Endothelial cell of umbilical vein (primary cell): ENCODE measurements around the gene SREBF1. TPM values are rescaled to one million over a fixed set of nuclear protein-coding genes. Genes with fewer than 3 reads are reported as not detected.

ENCODE experiments used
- BruUV-seq: library from RNA; stranded (reverse); fragments of 400-500 nt; replicated peaks from 2 replicates; lab custom pipeline; 2021; lab: Mats Ljungman, UMichigan
- CTCF ChIA-PET: fragments of 300-600, 350-600 bp; sonication (Branson Sonifier 250); formaldehyde crosslinking; loops from one replicate; lab custom pipeline; 2021; ENCODE audit warnings: antibody characterized with exemption, inconsistent platforms; lab: Charles Lee
- POLR2A ChIA-PET: fragments of 300-600, 350-600 bp; sonication (Branson Sonifier 250); formaldehyde crosslinking; loops from one replicate; lab custom pipeline; 2021; ENCODE audit warnings: antibody characterized with exemption, inconsistent platforms; lab: Charles Lee
- DNase-seq: peaks from one replicate; pipeline ENCODE4 v3.0.0-alpha.2; 2011; ENCODE audit warnings: low read depth, low spot score
- FAIRE-seq: peaks from 2 replicates; lab custom pipeline; 2011; peaks lifted over from hg19 to GRCh38; lab: Jason Lieb, UNC
- H2AFZ ChIP-seq: 2 replicates; pipeline ENCODE4 v1.6.0; 2012; ENCODE audit warnings: low read depth, low read length, control low read depth, inconsistent platforms
- H3K27ac ChIP-seq: 2 replicates; pipeline ENCODE4 v1.5.1; 2011; ENCODE audit warnings: low read depth, mild to moderate bottlenecking, control low read depth, low read length, moderate library complexity; ENCODE audit not compliant: insufficient read depth
- H3K27me3 ChIP-seq, 2 experiments: 2 replicates each; pipeline versions ENCODE4 v1.6.0 to v1.6.1; 2011; ENCODE audit warnings: low read length in 2 of 2, mixed read lengths in 1 of 2; ENCODE audit not compliant: control insufficient read depth in 2 of 2, insufficient read depth in 2 of 2
- H3K36me3 ChIP-seq, 2 experiments: 2 replicates in 1 of 2; 3 replicates in 1 of 2; pipeline ENCODE4 v1.5.1; 2011; ENCODE audit warnings: low read length in 2 of 2, mild to moderate bottlenecking in 1 of 2, moderate library complexity in 1 of 2; ENCODE audit not compliant: control insufficient read depth in 2 of 2, insufficient read depth in 2 of 2; ENCODE audit errors: extremely low read depth in 1 of 2
- H3K4me1 ChIP-seq: 3 replicates; pipeline ENCODE4 v1.5.1; 2011; ENCODE audit warnings: mild to moderate bottlenecking, low read length; ENCODE audit not compliant: control insufficient read depth, insufficient read depth; ENCODE audit errors: extremely low read depth
- H3K4me2 ChIP-seq: 2 replicates; pipeline ENCODE4 v1.6.1; 2011; ENCODE audit warnings: low read length, control low read depth, mixed read lengths; ENCODE audit not compliant: insufficient read depth
- H3K4me3 ChIP-seq, 3 experiments: fragments of 200-600 bp in 1 of 3; sonication (generic), shearing (Covaris generic) in 1 of 3; replicated peaks in 1 of 3; 2 replicates each; pipeline ENCODE4 v1.5.1; 2011 to 2016; ENCODE audit warnings: control low read depth in 3 of 3, low read length in 3 of 3, mild to moderate bottlenecking in 2 of 3, inconsistent platforms in 1 of 3, low read depth in 1 of 3, moderate library complexity in 1 of 3; ENCODE audit not compliant: insufficient read depth in 1 of 3
- H3K79me2 ChIP-seq: 2 replicates; pipeline ENCODE4 v1.6.0; 2012; ENCODE audit warnings: low read length, inconsistent platforms; ENCODE audit not compliant: control insufficient read depth, insufficient read depth
- H3K9ac ChIP-seq: replicated peaks from 2 replicates; pipeline ENCODE3; 2011; ENCODE audit warnings: low read length, control low read depth; ENCODE audit not compliant: insufficient read depth; ENCODE audit errors: extremely low read depth
- H3K9me1 ChIP-seq: replicated peaks from 3 replicates; pipeline ENCODE4 v1.6.0; 2011; ENCODE audit warnings: mild to moderate bottlenecking, low read length; ENCODE audit not compliant: control insufficient read depth, insufficient read depth; ENCODE audit errors: extremely low read depth
- H3K9me3 ChIP-seq: replicated peaks from 2 replicates; pipeline ENCODE4 v1.5.1; 2012; ENCODE audit warnings: low read length, inconsistent platforms; ENCODE audit not compliant: control insufficient read depth, insufficient read depth
- H4K20me1 ChIP-seq: replicated peaks from 2 replicates; pipeline ENCODE3; 2011; ENCODE audit warnings: mild to moderate bottlenecking, low read length; ENCODE audit not compliant: control insufficient read depth, insufficient read depth; ENCODE audit errors: extremely low read depth
- POLR2AphosphoS5 ChIP-seq: IDR thresholded peaks from 2 replicates; pipeline ENCODE4 v1.6.1; 2012; ENCODE audit warnings: low read depth, mild to moderate bottlenecking, control low read depth, low read length, moderate library complexity; ENCODE audit not compliant: insufficient read depth
- dilution Hi-C: fragments of 300-500 bp; cut with MboI; formaldehyde crosslinking; loops from one replicate; pipeline ENCODE4 v1.15.0; 2019; ENCODE audit warnings: low sequenced_read_pairs; ENCODE audit not compliant: extremely low pct_ligation_motif_present
- intact Hi-C: fragments of 100-400 bp; cut with micrococcal nuclease; formaldehyde crosslinking; loops from one replicate; pipeline ENCODE4 v1.10.0; 2022
- polyA plus RNA-seq, 4 experiments: library from polyadenylated mRNA; depleted of rRNA in 3 of 4; stranded (reverse) in 3 of 4; unstranded in 1 of 4; fragments of >200 nt; gene quantifications; 2 replicates each; pipeline versions ENCODE4 v1.2.1 to v1.2.3, GENCODE V29; 2011 to 2012; ENCODE audit warnings: missing spikeins in 1 of 4
- total RNA-seq: library from RNA; stranded (reverse); gene quantifications from 2 replicates; pipeline ENCODE4 v1.2.3, GENCODE V29; 2021
- TF ChIP-seq, protein P1 (sequence below): IDR thresholded peaks from 2 replicates; pipeline ENCODE4 v1.6.1; 2011; ENCODE audit not compliant: insufficient read depth, insufficient read length
- TF ChIP-seq, protein P2 (sequence below), 2 donors: IDR thresholded peaks; 1 replicate in 1 of 2; 2 replicates in 1 of 2; pipeline ENCODE4 v1.5.1; 2011; ENCODE audit warnings: low read length in 2 of 2, mild to moderate bottlenecking in 2 of 2, moderate library complexity in 2 of 2, control low read depth in 1 of 2, inconsistent platforms in 1 of 2, low read depth in 1 of 2; ENCODE audit not compliant: insufficient read depth in 1 of 2; ENCODE audit errors: extremely low read depth in 1 of 2

SREBF1 gene
- total and polyA plus RNA-seq, 2 donors (not counting 3 experiments of a cell fraction or from before 2014, with no cell fraction given): 50.4 to 109 TPM

DNA sequence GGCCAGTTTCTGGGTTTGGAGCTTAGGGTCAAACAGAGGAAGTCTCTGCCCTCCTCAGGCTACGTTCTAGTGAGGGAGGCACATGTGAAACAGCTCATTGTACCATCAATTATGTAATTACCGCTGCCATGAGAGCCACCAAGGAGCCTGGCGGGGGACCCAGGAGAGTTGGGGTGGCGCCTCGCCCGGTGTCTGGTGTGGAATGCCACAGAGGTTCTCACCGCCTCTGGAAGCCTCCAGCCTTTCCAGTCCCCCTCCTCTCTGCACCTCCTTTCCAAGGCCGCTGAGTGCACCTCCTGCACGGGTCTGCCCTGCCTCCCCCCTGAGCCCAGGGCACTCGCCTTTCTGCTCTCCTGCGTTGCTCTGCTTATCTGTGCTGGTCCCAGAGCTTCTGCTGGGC, 51.4 kb downstream of the SREBF1 start:
- Histone ChIP-seq H3K4me2 (no peak overlapping the region), H3K36me3 (no peaks in the 10 kb centered on the region), H3K27me3 (no peaks in the 10 kb centered on the region), H3K9me1 (no peaks in the 10 kb centered on the region), H3K9me3 (no peaks in the 10 kb centered on the region), H3K4me1 (peaks cover 30% of the 10 kb centered on the region), H3K4me3 (no peak overlapping the region), H3K9ac (no peak overlapping the region), H3K79me2 (no peaks in the 10 kb centered on the region), H3K27ac (no peak overlapping the region), H4K20me1 (peaks cover 3% of the 10 kb centered on the region), H2AFZ (no peak overlapping the region)
- TF ChIP-seq, protein P1, sequence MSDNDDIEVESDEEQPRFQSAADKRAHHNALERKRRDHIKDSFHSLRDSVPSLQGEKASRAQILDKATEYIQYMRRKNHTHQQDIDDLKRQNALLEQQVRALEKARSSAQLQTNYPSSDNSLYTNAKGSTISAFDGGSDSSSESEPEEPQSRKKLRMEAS: no peak
- intact Hi-C loops (loop anchor here (2.0 kb wide), 1 partner anchor 103 kb away; no protein-coding TSS in a partner anchor), dilution Hi-C loops (no loop called here)
- POLR2A ChIA-PET: no interaction called here
- FAIRE-seq: no peak
- no peak for DNase-seq
- CTCF ChIA-PET: interaction anchor here (1.9 kb wide), 1 partner anchor 105 kb away, joined by 5 read pairs; no protein-coding TSS in a partner anchor
- no TSS peak for BruUV-seq

DNA sequence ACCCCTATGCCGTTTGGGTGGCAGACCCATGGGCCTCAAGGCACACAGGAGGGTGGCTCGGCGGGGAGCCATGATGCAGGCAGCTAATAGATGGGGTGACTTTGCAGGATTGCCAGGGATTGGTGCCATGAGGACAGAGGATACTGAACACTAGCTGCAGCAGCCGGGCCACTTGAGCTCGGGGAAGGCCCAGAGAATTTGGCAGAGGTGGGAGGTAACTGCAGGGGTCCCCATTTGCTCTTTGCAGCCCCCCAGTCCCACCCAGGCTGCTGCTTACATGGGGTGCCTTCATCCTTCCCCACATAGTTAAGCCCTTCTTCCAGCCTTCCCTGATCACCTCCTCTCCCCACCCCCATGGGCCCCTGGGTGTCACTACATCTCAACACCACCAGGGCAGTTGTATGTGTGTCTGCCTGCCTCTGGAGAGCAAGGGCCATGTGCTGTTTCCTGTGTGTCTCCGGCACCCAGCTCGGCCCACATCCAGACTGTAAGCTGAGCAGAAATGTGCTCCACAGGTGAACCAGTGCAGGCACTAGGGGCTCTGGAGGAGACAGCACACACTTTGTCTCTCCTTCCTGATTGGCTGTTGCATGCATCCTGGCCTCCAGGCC, 52.0 kb downstream of the SREBF1 start:
- Histone ChIP-seq H3K9me3 (no peaks in the 10 kb centered on the region), H3K27me3 (no peaks in the 10 kb centered on the region), H3K36me3 (no peaks in the 10 kb centered on the region), H4K20me1 (peaks cover 3% of the 10 kb centered on the region), H2AFZ (no peak overlapping the region), H3K4me2 (no peak overlapping the region), H3K9me1 (no peaks in the 10 kb centered on the region), H3K4me1 (peaks cover 30% of the 10 kb centered on the region), H3K9ac (no peak overlapping the region), H3K79me2 (no peaks in the 10 kb centered on the region), H3K4me3 (no peak overlapping the region), H3K27ac (no peak overlapping the region)
- ChIA-PET POLR2A (no interaction called here), CTCF (interaction anchor here (1.4 to 1.9 kb wide), 2 partner anchors 10 to 105 kb away, joined by 5 to 7 read pairs; no protein-coding TSS in a partner anchor)
- intact Hi-C loops (loop anchor here (2.0 to 5.0 kb wide), 2 partner anchors 57 to 102 kb away; no protein-coding TSS in a partner anchor), dilution Hi-C loops (no loop called here)
- no TSS peak for BruUV-seq
- FAIRE-seq: no peak
- TF ChIP-seq, protein P2, sequence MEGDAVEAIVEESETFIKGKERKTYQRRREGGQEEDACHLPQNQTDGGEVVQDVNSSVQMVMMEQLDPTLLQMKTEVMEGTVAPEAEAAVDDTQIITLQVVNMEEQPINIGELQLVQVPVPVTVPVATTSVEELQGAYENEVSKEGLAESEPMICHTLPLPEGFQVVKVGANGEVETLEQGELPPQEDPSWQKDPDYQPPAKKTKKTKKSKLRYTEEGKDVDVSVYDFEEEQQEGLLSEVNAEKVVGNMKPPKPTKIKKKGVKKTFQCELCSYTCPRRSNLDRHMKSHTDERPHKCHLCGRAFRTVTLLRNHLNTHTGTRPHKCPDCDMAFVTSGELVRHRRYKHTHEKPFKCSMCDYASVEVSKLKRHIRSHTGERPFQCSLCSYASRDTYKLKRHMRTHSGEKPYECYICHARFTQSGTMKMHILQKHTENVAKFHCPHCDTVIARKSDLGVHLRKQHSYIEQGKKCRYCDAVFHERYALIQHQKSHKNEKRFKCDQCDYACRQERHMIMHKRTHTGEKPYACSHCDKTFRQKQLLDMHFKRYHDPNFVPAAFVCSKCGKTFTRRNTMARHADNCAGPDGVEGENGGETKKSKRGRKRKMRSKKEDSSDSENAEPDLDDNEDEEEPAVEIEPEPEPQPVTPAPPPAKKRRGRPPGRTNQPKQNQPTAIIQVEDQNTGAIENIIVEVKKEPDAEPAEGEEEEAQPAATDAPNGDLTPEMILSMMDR (IDR thresholded peaks at IDR 0.05; ENCODE audit: extremely low read depth in 1 of 2, insufficient read depth in 1 of 2, low read depth in 1 of 2, low read length in 2 of 2): peak in 1 of 2 donors; percentile 8
- TF ChIP-seq POLR2AphosphoS5: no peak
- no peak for DNase-seq
